ENCODE data around the gene NUP133. TPM values are rescaled to one million over a fixed set of nuclear protein-coding genes. Genes with fewer than 3 reads are reported as not detected.

Gene NUP133
- 28.2 and 34.7 TPM in 2 replicates for total RNA-seq

GRCh38 chr1:229507951-229508822 is at the start of gene NUP133:
Gene NUP133, minus strand, starts transcription at chr1:229508341. Its CDS starts 92 bp downstream, at chr1:229508249.

GRCh38 chr1:229434005-229434640 is 74.0 kb downstream of the NUP133 start, which contains the start of gene ACTA1:
Gene ACTA1, minus strand, starts transcription at chr1:229434094. Its CDS starts 979 bp downstream, at chr1:229433115.

Other genes starting within 250 kb of the NUP133 start
- 25.6 and 36.5 TPM in 2 replicates for gene RAB4A, start 237.2 kb downstream of the NUP133 start, total RNA-seq
- gene CCSAP, start 165.3 kb downstream of the NUP133 start, total RNA-seq, result 7.6 and 9.3 TPM in 2 replicates
- not detected in 2 replicates for gene ACTA1, start 74.2 kb downstream of the NUP133 start, total RNA-seq
- gene ABCB10, start 50.4 kb upstream of the NUP133 start, total RNA-seq, result 15.9 and 17.7 TPM in 2 replicates
- gene TAF5L, start 117.8 kb upstream of the NUP133 start, total RNA-seq, result 14.8 and 16.8 TPM in 2 replicates
- gene URB2, start 117.9 kb upstream of the NUP133 start, total RNA-seq, result 8.3 and 15.0 TPM in 2 replicates